GF-D8 (cell line): ENCODE measurements around the gene MCTP1.
"Not testable (repeated sequence)": the region's sequence is repeated elsewhere in the genome, so short reads cannot be mapped to it uniquely, and the experiment has no call there.

Experiments used
- DNase-seq: peaks from one replicate; lab custom pipeline; 2025; lab: John Stamatoyannopoulos, UW

Gene MCTP1

GRCh38 chr5:94869921-94870320 is 415.0 kb downstream of the MCTP1 start:
- no peak for DNase-seq

GRCh38 chr5:94863951-94864350 is 420.9 kb downstream of the MCTP1 start:
- no peak for DNase-seq

GRCh38 chr5:94857111-94857510 is 427.8 kb downstream of the MCTP1 start:
- no peak for DNase-seq

GRCh38 chr5:94856257-94856800 is 428.6 kb downstream of the MCTP1 start:
- no peak for DNase-seq

- DNase-seq = no peak
Measured at GRCh38 chr5:94855543-94855942, 429.4 kb downstream of the MCTP1 start.

- DNase-seq = no peak
Measured at GRCh38 chr5:94853120-94853519, 431.8 kb downstream of the MCTP1 start.

GRCh38 chr5:94850960-94851359 is 433.9 kb downstream of the MCTP1 start:
- DNase-seq = no peak

- DNase-seq = no peak
Measured at GRCh38 chr5:94849821-94850736, 434.8 kb downstream of the MCTP1 start.

- DNase-seq = no peak
Measured at GRCh38 chr5:94849324-94849723, 435.6 kb downstream of the MCTP1 start.

GRCh38 chr5:94847726-94848125 is 437.2 kb downstream of the MCTP1 start:
- no peak for DNase-seq

GRCh38 chr5:94847019-94847418 is 437.9 kb downstream of the MCTP1 start:
- no peak for DNase-seq

- not testable (repeated sequence) for DNase-seq
Measured at GRCh38 chr5:94845696-94846095, 439.2 kb downstream of the MCTP1 start.

GRCh38 chr5:94841598-94842322 is 443.1 kb downstream of the MCTP1 start:
- no peak for DNase-seq

- DNase-seq = no peak
Measured at GRCh38 chr5:94833851-94834250, 451.0 kb downstream of the MCTP1 start.

GRCh38 chr5:94832685-94833084 is 452.2 kb downstream of the MCTP1 start:
- no peak for DNase-seq

- DNase-seq = no peak
Measured at GRCh38 chr5:94830520-94830919, 454.4 kb downstream of the MCTP1 start.

- not testable (repeated sequence) for DNase-seq
Measured at GRCh38 chr5:94828222-94828621, 456.7 kb downstream of the MCTP1 start.

GRCh38 chr5:94820488-94820887 is 464.4 kb downstream of the MCTP1 start:
- DNase-seq = no peak

- DNase-seq = no peak
Measured at GRCh38 chr5:94818904-94819303, 466.0 kb downstream of the MCTP1 start.

GRCh38 chr5:94815313-94816039 is 469.4 kb downstream of the MCTP1 start:
- no peak for DNase-seq

- no peak for DNase-seq
Measured at GRCh38 chr5:94812232-94812631, 472.7 kb downstream of the MCTP1 start.

- DNase-seq = no peak
Measured at GRCh38 chr5:94811331-94811730, 473.6 kb downstream of the MCTP1 start.
